Activated naive CD4-positive, alpha-beta T cell treated with anti-CD3 and anti-CD28 coated beads, Interleukin-2, amount 50 U/mL, for 16 hours (primary cell): ENCODE results near the gene SCAP.
"Not testable (repeated sequence)": the region's sequence is repeated elsewhere in the genome, so short reads cannot be mapped to it uniquely, and the experiment has no call there.

Experiments
- DNase-seq: peaks from one replicate; pipeline ENCODE4 v3.0.0-alpha.2; 2020

Gene SCAP

DNA sequence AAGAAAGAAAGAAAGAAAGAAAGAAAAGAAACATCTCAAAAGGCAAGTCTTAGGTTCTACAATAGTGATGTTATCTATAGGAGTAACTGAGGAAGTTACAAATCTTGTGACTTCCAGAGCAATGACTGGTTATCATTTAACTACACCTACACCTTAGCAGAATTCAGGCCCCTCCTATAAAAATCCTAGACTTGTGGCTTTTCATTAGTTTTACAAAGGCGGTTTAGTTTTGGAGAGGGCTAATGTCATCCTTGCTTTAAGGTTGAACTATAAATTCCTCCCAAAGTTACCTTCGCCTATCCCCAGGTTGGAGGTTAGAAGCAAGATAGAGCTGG is 4.1 kb upstream of the SCAP start:
- no peak for DNase-seq

DNA sequence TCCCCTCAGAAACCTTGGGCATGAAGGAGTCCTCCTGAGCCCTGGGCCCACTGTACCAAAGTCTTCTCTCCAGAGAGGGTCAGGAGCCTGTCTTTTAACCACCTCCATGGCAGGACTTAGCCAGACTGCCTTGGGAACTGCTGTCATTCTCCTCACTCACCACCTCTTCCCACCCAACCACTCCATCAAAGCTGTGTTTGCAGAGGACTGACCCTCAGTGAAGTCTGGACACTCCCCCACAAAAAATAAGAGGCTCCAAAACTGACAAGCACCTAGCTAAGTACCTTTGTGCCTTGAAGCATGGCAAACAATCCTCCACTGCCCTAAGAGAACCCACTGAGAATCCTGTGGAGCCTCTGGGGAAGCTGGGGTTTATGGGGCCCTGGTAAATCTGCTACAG is 2.3 kb upstream of the SCAP start:
- DNase-seq: no peak

DNA sequence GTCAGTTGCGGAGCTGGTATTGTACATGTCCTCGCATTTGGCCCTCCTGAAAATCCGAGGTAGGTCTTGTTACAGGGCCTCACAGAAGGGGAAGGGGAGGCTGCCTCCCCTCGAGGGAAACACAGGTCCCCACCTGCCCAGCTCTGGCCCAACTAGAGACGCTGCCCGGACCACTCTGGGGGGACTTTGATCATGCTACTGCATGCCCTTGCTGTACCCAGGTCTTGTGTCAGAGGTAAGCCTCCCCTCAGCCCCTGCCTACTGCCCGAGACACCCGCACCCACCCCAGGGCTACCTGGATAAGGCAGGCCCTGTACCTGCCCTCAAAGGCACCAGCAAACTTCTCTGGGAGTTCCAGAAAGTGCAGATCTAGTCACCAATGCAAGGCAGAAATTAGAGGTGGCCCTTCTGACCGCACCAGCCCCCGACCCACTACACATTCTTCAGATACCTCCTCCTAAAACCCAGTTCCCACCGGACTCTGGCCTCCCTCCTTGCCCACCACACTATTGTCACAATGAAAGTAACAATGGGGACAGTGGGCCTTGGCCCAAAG is 981 bp upstream of the SCAP start:
- no peak for DNase-seq

DNA sequence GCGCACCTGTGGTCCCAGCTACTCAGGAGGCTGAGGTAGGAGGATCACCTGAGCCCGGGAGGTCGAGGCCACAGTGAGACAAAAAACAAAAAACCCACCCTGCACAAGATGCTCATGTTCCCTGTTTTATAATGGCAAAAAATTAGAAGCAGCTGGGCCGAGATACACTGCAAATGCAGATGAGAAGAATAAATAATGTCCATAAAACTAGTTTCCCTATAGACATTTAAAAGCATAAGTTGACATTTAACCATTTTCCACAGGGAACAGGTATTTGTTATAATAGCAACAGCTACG is 537 bp upstream of the SCAP start:
- no peak for DNase-seq

DNA sequence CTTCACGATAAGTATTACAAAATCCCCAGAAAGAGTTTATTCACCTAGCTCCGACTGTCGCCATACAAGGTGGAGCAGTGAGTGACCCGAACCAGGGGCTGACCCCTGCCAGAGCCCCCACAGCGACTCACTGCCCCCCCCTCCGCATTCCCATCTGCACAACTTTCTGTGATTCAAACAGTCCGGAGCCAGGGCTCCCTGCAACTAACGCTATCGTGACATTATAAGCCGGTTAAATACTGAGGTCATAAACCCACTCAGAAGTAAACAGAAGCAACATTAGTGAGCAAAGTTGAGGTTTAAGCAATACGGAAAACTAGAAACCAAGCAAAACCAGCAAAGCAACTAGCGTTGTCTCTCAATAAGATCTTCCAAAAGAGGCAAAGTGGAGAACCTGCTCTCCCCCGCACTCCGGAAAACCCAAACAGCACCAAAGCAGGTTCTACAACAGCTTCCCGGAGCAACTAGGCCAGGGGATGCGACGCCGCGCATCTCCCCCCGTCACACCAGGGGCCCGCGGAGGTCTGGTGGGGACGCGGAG is 642 bp downstream of the SCAP start:
- DNase-seq: no peak

DNA sequence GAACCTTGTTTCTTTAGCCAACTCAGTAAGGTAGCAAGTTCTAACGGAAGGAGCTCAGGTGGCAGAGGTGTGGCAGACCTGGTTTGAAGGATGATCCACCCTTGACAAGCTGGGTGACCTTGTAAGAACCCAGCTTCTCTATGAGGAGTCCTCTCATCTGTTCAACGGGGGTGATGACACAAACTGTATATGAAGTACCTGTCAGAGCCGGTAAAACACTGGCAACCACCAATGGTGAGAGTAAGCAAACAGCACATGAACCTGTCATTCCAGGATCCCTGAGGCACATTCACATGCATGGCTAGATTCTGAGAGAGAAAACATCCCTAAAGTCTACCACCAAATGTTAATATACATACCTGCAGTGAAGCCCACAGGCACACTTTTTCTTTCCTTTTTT is 2.4 kb downstream of the SCAP start:
- DNase-seq: no peak

DNA sequence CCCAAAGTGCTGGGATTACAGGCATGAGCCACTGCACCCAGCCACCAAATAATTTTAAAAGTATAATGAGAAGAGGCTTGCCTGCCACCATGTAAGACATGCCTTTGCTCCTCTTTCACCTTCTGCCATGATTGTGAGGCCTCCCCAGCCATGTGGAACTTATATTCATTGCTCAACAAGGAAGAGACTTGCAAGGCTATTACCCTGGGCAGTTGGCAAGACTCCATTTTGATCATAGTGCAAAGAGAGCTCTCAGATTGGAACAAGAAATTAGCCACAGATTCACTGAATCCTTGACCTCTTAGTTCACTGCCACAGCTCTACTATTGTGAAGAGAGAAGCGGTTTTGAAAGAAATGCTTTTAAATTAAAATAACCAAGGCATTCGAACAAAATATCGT is 6.1 kb downstream of the SCAP start:
- DNase-seq: no peak

DNA sequence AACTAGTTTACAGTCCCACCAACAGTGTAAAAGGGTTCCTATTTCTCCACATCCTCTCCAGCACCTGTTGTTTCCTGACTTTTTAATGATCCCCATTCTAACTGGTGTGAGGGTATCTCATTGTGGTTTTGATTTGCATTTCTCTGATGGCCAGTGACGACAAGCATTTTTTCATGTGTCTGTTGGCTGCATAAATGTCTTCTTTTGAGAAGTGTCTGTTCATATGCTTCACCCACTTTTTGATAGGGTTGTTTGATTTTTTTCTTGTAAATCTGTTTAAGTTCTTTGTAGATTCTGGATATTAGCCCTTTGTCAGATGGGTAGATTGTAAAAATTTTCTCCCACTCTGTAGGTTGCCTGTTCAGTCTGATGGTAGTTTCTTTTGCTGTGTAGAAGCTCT is 7.4 kb downstream of the SCAP start:
- DNase-seq: not testable (repeated sequence)

DNA sequence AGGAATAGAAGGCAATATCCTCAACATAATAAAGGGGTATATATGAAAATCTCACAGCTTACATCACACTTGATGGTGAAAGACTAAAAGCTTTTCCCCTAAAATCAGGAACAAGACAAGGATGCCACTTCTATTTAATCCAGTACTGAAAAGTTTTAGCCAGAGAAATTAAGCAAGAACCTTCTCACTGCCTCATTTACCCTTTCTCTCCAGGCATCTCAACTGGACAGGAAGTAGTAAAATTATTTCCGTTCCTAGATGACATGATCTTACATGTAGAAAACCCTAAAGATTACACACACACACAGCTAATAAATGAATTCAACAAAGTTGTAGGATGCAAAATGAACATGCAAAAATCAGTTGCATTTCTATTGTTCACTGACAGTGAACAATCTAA is 11.2 kb downstream of the SCAP start:
- no peak for DNase-seq

DNA sequence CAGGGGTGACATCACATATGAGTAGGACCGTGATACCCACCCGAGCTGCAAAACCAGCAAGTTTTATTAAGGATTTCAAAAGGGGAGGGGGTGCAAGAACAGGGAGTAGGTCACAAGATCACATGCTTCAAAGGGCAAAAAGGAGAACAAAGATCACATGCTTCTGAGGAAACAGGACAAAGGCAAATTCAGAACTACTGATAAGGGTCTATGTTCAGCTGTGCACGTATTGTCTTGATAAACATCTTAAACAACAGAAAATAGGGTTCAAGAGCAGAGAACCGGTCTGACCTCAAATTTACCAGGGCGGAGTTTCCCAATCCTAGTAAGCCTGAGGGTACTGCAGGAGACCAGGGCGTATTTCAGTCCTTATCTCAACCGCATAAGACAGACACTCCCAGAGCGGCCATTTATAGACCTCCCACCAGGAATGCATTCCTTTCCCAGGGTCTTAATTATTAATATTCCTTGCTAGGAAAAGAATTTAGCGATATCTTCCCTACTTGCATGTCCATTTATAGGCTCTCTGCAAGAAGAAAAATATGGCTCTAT is 16.1 kb downstream of the SCAP start:
- DNase-seq: not testable (repeated sequence)

DNA sequence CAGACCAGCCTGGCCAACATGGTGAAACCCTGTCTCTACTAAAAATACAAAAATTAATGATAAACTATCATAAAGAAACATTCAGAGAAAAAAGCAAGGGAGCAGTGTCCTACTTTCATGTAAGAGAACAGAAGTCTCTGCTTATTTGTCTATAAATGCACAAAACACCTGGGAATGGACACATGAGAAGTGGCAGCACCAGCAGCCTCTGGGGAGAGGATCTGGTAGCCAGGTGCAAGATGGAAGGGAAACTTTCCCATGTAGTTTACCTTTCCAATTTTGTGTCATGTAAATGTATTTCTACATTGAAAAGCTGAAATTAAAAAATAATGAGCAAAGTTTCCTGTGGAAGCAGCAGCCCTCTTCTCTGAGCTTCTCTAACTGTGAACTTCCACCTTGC is 18.8 kb downstream of the SCAP start:
- DNase-seq: no peak

DNA sequence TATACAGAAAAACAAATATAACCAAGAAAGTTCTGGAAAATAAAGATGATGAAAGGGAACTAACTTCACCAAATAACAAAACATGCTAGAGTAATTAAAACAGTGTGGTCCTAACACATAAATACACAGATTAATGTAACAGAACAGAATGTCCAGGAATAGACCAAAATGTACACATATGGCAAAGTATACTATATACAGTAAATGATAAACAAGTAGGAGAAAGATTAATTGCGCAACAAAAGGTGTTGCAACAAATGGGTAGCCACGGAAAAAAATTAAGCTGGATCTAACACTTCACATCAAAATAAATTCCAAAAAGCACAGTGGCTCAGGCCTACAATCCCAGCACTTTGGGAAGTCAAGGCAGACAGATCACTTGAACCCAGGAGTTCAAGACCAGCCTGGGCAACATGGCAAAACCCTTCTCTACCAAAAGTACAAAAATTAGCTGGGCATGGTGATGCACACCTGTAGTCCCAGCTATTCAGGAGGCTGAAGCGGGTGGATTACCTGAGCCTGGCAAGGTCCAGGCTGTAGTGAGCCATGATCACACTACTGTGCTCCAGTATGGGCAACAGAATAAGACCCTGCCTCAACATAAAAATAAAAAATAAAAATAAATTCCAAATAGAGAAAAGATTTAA is 19.8 kb downstream of the SCAP start:
- DNase-seq: no peak

DNA sequence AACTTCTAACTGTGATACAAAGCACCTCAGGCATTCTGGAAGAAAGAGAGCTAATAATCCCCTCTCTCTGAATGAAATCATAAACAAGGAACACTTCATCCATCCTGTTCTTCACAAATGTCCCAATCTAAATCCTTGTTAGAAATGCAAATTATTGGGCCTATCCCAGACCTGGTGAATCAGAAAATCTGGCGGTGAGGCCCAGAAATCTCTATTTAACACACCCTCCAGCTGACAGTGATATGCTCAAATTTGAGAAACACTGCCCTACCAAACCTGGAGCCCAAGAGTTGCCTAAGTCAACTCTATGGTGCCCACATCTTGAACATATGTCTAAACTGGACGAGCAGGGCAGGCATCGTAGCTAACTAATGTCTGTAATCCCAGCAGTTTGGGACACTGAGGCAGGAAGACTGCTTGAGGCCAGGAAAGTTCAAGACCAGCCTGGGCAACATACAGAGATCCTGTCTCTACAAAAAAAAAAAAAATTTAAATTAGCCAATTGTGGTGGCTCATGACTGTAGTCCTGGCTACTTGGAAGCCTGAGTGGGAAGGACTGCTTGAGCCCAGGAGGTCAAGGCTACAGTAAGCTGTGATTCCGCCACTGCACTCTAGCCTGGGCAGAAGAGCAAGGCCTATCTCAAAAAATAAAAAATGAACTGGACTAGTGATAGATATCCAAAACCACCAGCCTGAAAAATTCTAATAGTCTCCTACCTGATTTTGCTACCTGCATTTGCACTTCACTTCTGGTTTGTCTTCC is 23.1 kb downstream of the SCAP start:
- DNase-seq: no peak

DNA sequence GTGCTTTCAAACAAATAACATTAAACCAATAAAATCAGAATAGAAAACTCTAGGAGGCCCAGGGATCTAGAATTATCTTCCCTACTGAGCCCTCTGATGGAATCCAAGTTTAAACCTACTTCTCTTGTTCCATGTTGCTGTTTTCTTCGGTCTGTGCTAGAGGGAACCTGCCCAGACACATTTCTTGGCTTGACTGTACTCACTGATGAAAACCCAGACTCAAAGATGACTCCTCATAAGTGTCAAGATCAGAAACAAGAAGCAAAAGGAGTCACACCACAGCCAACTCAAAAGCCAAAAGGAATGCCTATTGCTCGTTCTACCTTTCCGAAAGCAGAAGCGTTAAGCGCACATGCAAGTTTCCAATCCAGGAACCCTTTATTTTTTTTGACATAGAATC is 31.6 kb downstream of the SCAP start:
- DNase-seq: no peak

DNA sequence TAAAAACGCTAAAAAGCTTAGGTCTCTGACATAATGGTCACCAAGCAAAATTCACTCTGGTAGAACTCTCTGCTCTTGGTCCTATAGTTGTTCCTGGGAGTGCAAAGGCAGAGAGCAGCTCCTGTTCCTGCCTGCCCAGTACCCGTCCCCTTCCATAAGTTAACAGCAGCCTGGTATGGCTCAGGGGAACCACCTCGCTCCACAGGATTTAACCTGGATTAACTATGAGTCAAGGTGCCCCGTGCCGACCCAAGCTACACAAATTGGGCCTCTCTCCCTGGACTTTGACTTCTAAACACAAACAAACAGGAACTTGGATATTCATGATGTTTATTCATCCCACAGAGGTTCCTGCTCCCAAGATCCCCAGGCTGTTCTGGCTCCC is 32.1 kb downstream of the SCAP start:
- no peak for DNase-seq

DNA sequence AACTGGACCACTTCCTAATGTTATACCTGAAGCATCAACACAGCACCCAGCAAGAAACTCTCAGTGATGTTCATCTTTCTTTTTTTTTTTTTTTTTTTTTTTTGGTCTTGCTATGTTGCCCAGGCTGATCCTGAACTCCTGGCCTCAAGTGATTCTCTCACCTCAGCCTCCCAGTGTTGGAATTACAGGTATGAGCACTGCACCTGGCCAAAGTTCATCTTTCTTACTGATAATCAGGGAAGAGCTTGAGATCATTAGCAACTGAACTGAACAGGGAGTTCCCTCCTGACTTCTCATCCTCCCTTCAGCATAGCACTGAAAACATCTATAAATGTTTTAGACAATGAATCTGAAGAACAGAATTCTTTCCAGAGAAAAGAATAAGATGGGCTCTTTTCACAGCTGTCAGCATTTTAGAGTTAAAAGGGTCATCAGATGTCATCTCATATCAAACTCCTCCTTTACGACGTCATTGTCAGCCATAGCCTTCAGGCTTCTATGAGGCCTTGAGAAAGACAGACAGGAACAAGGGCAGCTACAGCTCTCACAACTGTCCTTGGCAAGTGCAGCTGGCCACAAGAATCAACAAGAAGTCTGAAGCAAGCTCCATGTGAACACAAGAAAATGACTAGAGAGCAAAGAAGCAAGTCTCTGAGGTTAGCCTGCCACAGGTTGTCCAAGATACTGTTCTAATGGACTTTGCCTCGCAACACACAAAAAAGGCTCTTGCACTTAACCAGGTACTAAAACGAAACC is 33.8 kb downstream of the SCAP start:
- no peak for DNase-seq

DNA sequence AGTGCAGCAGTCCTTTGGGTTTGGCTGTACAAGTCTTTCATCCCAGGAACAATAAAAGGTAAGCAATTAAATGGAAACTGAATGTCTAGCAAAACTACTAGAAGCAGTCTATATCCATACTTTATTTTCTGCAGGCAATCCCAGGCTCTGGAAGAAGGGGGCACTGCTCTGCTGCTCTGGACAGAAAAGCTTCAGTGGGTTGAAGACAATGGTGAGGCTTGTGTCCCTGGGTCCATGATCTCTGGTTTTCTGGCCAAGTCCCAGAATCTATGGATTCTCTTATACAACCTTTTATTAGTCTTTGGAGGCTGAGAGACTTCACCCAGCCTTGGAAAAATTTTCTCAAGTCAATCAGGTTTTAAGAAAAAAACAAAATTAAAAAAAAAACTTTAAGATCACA is 35.6 kb downstream of the SCAP start:
- DNase-seq: no peak

DNA sequence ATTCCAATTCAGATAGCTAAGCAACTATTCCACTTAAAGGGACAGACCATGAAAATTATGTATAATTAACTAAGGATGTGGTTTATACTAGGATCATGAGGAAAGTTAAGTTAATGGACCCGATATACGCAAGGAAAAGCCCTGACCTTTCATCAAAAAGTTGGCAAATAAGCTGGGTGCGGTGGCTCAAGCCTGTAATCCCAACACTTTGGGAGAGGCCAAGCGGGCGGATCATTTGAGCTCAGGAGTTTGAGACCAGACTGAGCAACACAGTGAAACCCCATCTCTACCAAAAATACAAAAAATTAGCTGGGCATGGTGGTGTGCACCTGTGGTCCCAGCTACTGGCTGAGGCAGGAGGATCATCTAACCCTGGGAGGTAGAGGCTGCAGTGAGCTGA is 39.6 kb downstream of the SCAP start:
- no peak for DNase-seq

DNA sequence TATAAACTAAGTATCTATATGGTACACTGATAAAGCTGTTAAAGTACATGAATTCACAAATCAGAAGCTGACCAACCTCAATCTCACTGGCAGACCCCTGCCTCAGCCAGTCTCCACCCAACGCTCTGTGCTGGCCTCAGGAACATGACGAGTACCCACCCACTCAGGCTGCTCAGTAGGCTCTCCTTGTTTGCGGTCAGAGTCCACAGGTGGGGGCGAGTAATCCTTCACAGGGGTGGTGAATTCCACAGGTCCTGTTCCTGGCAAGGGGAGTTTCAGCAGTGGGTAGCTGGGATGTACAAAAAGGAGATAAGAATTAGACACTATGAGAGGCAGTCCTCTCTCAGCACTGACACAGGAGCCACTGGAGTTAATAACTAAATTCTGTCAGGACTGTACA is 40.9 kb downstream of the SCAP start:
- DNase-seq: no peak

DNA sequence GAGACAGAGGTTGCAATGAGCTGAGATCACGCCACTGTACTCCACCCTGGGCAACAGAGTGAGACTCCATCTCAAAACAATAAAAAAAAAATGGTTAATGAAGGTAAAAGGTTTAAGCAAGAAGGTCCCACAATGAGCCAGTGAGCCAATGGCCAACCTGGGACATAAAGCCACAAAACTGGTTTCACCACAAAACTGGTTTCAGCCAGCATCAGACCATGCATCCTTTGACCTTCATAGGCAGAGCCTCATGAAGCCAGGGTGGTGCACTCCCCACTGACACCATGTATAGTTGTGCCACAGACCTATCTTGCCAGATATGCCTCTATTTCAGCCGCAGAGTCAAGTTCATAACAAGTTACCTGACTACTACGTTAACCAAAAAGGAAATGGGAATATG is 41.9 kb downstream of the SCAP start:
- DNase-seq: no peak

DNA sequence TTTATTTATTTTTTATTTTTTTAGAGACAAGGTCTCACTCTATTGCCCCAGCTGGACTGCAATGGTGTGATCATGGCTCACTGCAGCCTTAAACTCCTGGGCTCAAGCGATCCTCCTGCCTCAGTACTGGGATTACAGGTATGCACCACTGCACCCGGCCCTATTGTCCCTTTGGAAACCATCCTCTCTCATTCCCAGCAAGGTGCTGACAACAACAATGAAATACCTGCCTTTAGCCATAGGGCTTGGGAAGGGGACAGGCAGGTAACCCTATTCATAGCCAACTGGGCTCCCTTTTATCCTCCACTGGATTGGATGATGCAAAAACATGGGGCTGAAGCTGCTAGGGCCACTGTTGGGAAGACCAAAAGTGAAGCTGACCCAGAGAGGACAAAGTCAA is 43.1 kb downstream of the SCAP start:
- DNase-seq: no peak

DNA sequence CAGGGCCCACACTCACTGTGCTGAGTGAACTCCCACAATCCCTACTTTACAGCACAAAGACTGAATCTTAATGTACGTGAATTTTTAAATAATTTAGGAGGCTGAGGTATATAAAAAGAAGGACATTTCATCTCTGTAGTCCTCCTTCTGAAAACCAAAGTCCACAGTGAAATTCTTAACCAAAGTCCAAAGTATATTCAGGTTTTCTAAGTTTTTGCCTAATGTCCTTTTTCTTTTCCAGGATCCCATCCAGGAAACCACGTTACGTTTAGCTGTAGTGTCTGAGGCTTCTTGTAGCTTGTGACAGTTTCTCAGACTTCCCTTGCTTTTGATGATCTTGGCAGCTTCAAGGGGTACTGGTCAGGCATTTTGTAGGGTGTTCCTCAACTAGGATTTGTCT is 44.5 kb downstream of the SCAP start:
- DNase-seq: no peak

DNA sequence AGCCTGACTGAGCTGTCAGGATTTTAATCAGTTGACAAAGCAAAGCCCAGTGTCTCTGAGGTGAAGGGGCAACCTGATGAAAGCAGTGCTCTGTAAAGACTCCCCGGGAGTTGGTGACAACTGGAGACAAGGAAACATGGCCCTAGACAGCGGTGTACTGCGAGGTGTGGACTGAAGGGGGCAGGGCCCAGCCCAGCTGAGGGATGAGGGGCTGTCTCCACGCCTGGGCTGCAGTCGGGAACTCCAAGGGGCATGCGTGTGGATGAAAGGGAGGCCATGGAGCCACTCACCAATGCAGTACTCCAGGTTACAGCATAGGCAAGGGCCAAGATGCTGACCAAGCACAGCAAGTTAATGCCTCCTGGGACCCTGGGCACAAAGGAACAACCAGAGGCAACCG is 45.1 kb downstream of the SCAP start:
- no peak for DNase-seq
